PC-9 (cell line): ENCODE results near the gene SMDT1. TPM values are rescaled to one million over a fixed set of nuclear protein-coding genes. Genes with fewer than 3 reads are reported as not detected.

Experiments
- BruUV-seq: library from RNA; stranded (reverse); fragments of 400-500 nt; replicated peaks from 2 replicates; lab custom pipeline; 2021; lab: Mats Ljungman, UMichigan
- CTCF ChIA-PET: fragments of 300-600 bp; sonication (Branson Sonifier 250); formaldehyde crosslinking; loops from one replicate; lab custom pipeline; 2022; ENCODE audit warnings: antibody characterized with exemption; lab: Charles Lee
- POLR2A ChIA-PET: fragments of 300-600 bp; sonication (Branson Sonifier 250); formaldehyde crosslinking; loops from one replicate; lab custom pipeline; 2022; ENCODE audit warnings: antibody characterized with exemption; ENCODE audit not compliant: unreplicated experiment; lab: Charles Lee
- DNase-seq, 2 experiments: peaks; one replicate each; pipeline versions ENCODE4 v3.0.0 to v3.0.0-alpha.2; 2015 to 2022; ENCODE audit warnings: mixed read lengths in 1 of 2
- H2AFZ ChIP-seq: fragments of 200-600 bp; sonication (generic); 2 replicates; pipeline ENCODE4 v1.8.1; 2017; ENCODE audit warnings: antibody characterized with exemption
- H3F3A ChIP-seq: fragments of 200-600 bp; sonication (generic); 2 replicates; pipeline ENCODE4 v1.8.1; 2017; ENCODE audit warnings: antibody characterized with exemption, mild to moderate bottlenecking, low read depth; ENCODE audit not compliant: insufficient read depth
- H3K27ac ChIP-seq: fragments of 200-600 bp; sonication (generic); 2 replicates; pipeline ENCODE4 v1.6.1; 2016; ENCODE audit warnings: mixed run types
- H3K27me3 ChIP-seq: fragments of 200-600 bp; sonication (generic); 2 replicates; pipeline ENCODE4 v1.6.1; 2016; ENCODE audit warnings: low read depth, mixed run types; ENCODE audit not compliant: insufficient read depth
- H3K36me3 ChIP-seq: fragments of 200-600 bp; sonication (generic); 2 replicates; pipeline ENCODE4 v1.6.1; 2016; ENCODE audit warnings: low read depth, mixed run types
- H3K4me1 ChIP-seq: fragments of 200-600 bp; sonication (generic); replicated peaks from 2 replicates; pipeline ENCODE4 v1.6.1; 2016; ENCODE audit warnings: mixed run types; ENCODE audit not compliant: insufficient read depth
- H3K4me2 ChIP-seq: fragments of 200-600 bp; sonication (generic); 2 replicates; pipeline ENCODE4 v1.6.1; 2017; ENCODE audit warnings: mixed run types
- H3K4me3 ChIP-seq: fragments of 200-600 bp; sonication (generic); 2 replicates; pipeline ENCODE4 v1.6.1; 2016; ENCODE audit warnings: mixed run types
- H3K79me2 ChIP-seq: fragments of 200-600 bp; sonication (generic); 2 replicates; pipeline ENCODE4 v1.6.1; 2017; ENCODE audit warnings: low read depth, mixed run types
- H3K9me2 ChIP-seq: fragments of 200-600 bp; sonication (generic); 2 replicates; pipeline ENCODE4 v1.8.1; 2017; ENCODE audit warnings: mild to moderate bottlenecking; ENCODE audit not compliant: insufficient read depth
- H3K9me3 ChIP-seq: fragments of 200-600 bp; sonication (generic); 2 replicates; pipeline ENCODE4 v1.8.1; 2016; ENCODE audit warnings: low read depth; ENCODE audit not compliant: insufficient read depth
- H4K20me1 ChIP-seq: fragments of 200-600 bp; sonication (generic); 2 replicates; pipeline ENCODE4 v1.8.1; 2017; ENCODE audit not compliant: insufficient read depth
- EZH2 ChIP-seq: fragments of 200-600 bp; sonication (generic); IDR thresholded peaks from 2 replicates; pipeline ENCODE4 v1.8.0; 2017; ENCODE audit warnings: antibody characterized with exemption, low read depth
- intact Hi-C: fragments of 100-400 bp; cut with micrococcal nuclease; formaldehyde crosslinking; loops from one replicate; pipeline ENCODE4 v1.10.0; 2022; ENCODE audit not compliant: unreplicated experiment
- total RNA-seq: library from RNA; stranded (reverse); gene quantifications from 2 replicates; pipeline ENCODE4 v1.2.3, GENCODE V29; 2021
- TF ChIP-seq, protein P1 (sequence below): fragments of 200-600 bp; sonication (generic); conservative IDR thresholded peaks from 2 replicates; pipeline ENCODE4 v1.6.1; 2017; ENCODE audit warnings: mixed run types, antibody characterized with exemption, mild to moderate bottlenecking, moderate library complexity

Gene SMDT1
- total RNA-seq, 1 experiment from 2014 or later = 55.3 TPM

DNA sequence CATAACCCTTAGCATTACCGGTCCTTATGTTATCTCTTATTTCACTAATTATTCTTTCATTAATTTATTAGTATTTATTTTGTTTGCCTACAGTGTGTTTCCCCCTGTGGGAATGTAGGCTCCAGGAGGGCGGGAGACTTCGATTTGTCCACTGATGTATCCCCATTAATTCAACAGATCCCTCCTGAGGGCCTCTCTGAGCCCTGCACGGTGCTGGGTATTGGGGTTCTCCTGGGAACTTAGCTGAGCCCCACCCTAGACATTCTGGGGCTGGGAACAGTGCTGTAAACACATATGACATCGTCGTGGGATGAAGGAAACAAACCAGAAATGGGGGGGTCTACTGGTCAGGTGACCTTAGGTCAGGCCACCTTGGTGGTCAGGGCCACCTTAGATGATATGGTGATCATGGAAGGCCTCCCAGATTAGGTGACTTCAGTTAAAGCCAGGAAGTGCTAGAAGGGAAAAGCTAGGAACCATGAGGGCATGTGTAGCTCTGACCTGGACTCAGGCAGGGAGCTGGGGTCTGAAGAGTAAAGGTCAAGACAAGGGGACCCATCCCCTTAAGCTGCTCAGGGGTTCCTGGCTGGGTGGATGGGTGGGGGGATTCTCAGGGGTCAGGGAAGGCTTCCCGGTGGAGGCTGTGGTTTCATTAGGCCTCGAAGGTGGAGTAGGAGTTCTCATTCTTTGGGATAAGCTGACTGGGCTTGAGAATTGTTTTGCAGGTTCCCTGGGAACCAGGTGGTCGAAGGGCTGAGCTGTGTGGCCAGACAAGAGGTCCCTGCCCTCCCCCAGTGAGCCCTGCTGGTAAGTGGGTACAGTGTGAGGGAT lies 4.4 kb upstream of the SMDT1 start:
- no peaks in the 10 kb centered on the region for H3K27me3 ChIP-seq
- H3K79me2 ChIP-seq = peaks cover 1% of the 10 kb centered on the region; the same call in 1 of the 2 replicates
- peaks cover 8% of the 10 kb centered on the region; the same call in 1 of the 2 replicates for H3F3A ChIP-seq
- H3K4me1 ChIP-seq = peaks cover 18% of the 10 kb centered on the region
- H3K9me2 ChIP-seq = no peaks in the 10 kb centered on the region
- intact Hi-C loops = loop anchor here (10.0 kb wide), 1 partner anchor 130 kb away; the partner anchor contains the start of gene CENPM
- no peaks in the 10 kb centered on the region for H4K20me1 ChIP-seq
- H3K27ac ChIP-seq = no peak overlapping the region
- ChIA-PET POLR2A (interaction anchor here (0.6 kb wide), 1 partner anchor 9 kb away, joined by 3 read pairs; no protein-coding TSS in a partner anchor), CTCF (no interaction called here)
- no peak for DNase-seq
- H3K4me2 ChIP-seq = no peak overlapping the region
- H3K4me3 ChIP-seq = no peak overlapping the region
- H2AFZ ChIP-seq = no peak overlapping the region
- no peaks in the 10 kb centered on the region; the same call in 1 of the 2 replicates for H3K9me3 ChIP-seq
- BruUV-seq = no TSS peak
- H3K36me3 ChIP-seq = no peaks in the 10 kb centered on the region
- no peak for TF ChIP-seq EZH2
- TF ChIP-seq, protein P1, sequence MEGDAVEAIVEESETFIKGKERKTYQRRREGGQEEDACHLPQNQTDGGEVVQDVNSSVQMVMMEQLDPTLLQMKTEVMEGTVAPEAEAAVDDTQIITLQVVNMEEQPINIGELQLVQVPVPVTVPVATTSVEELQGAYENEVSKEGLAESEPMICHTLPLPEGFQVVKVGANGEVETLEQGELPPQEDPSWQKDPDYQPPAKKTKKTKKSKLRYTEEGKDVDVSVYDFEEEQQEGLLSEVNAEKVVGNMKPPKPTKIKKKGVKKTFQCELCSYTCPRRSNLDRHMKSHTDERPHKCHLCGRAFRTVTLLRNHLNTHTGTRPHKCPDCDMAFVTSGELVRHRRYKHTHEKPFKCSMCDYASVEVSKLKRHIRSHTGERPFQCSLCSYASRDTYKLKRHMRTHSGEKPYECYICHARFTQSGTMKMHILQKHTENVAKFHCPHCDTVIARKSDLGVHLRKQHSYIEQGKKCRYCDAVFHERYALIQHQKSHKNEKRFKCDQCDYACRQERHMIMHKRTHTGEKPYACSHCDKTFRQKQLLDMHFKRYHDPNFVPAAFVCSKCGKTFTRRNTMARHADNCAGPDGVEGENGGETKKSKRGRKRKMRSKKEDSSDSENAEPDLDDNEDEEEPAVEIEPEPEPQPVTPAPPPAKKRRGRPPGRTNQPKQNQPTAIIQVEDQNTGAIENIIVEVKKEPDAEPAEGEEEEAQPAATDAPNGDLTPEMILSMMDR = no peak

DNA sequence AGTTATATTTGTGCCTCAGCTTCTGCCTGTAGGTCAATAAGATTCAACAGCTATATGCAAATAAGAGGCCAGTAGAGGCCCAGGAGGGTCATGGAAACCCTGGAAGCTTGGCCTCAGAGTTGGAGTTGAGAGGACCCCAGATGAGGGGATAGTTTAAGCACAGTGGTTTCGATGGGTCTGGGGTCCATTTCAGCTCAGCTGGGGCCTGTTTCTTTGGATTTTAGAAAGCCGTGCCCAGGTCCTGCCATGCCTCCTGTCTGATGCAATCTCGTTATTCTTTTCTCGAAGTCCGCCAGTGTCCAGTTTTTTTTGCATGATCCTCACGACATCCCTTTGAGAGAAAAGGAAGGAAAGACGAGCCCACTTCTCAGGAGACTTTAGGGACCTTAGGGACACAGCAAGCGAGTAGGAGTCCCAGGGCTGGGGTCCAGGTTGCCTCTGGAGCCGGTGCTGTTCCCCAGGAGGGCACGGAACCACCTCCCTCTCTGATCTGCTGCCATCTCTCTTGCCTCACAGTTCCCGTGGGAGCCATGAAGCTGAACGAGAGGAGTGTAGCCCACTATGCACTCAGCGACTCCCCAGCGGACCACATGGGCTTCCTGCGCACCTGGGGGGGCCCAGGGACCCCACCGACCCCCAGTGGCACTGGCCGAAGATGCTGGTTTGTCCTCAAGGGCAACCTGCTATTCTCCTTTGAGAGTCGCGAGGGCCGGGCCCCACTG lies 2.6 kb upstream of the SMDT1 start:
- Histone ChIP-seq H4K20me1 (no peaks in the 10 kb centered on the region), H3K36me3 (no peaks in the 10 kb centered on the region), H3K9me2 (no peaks in the 10 kb centered on the region), H3K4me1 (peaks cover 14% of the 10 kb centered on the region), H3K27ac (no peak overlapping the region), H3K4me2 (no peak overlapping the region), H3K79me2 (peaks cover 19% of the 10 kb centered on the region), H3K4me3 (no peak overlapping the region), H3K27me3 (no peaks in the 10 kb centered on the region), H3F3A (peaks cover 4% of the 10 kb centered on the region; the same call in 1 of the 2 replicates), H3K9me3 (no peaks in the 10 kb centered on the region; the same call in 1 of the 2 replicates), H2AFZ (no peak overlapping the region)
- ChIA-PET POLR2A (interaction anchor here (0.6 kb wide), 1 partner anchor 379 kb away, joined by 14 read pairs; no protein-coding TSS in a partner anchor), CTCF (no interaction called here)
- no TSS peak for BruUV-seq
- intact Hi-C loops = loop anchor here (10.0 kb wide), 1 partner anchor 132 kb away; the partner anchor contains the start of gene CENPM
- no peak for TF ChIP-seq EZH2
- TF ChIP-seq, protein P1 = no peak
- DNase-seq = no peak

DNA sequence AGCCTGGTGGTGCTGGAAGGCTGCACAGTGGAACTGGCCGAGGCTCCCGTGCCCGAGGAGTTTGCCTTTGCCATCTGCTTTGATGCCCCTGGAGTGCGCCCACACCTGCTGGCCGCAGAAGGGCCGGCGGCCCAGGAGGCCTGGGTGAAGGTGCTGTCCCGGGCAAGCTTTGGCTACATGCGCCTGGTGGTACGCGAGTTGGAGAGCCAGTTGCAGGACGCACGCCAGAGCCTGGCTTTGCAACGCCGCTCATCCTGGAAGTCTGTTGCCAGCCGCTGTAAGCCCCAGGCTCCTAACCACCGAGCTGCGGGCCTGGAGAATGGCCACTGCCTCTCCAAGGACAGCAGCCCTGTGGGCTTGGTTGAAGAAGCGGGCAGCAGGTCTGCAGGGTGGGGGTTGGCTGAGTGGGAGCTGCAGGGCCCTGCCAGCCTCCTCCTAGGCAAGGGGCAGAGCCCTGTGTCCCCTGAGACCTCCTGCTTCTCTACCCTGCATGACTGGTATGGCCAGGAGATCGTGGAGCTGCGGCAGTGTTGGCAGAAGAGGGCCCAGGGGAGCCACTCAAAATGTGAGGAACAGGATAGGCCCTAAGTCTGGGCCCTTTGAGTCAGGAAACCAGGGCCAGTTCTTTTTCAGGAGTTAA lies 1.9 kb upstream of the SMDT1 start:
- Histone ChIP-seq H4K20me1 (no peaks in the 10 kb centered on the region), H3K4me1 (peaks cover 14% of the 10 kb centered on the region), H3K27ac (no peak overlapping the region), H3K79me2 (peaks cover 19% of the 10 kb centered on the region), H3K9me3 (no peaks in the 10 kb centered on the region; the same call in 1 of the 2 replicates), H3F3A (peaks cover 4% of the 10 kb centered on the region; the same call in 1 of the 2 replicates), H3K27me3 (no peaks in the 10 kb centered on the region), H3K36me3 (no peaks in the 10 kb centered on the region), H3K4me3 (no peak overlapping the region), H3K4me2 (no peak overlapping the region), H3K9me2 (no peaks in the 10 kb centered on the region), H2AFZ (no peak overlapping the region)
- POLR2A ChIA-PET = no interaction called here
- BruUV-seq = no TSS peak
- DNase-seq = no peak
- CTCF ChIA-PET = no interaction called here
- no peak for TF ChIP-seq EZH2
- TF ChIP-seq, protein P1 = no peak
- intact Hi-C loops = loop anchor here (10.0 kb wide), 1 partner anchor 133 kb away; the partner anchor contains the start of gene CENPM
